Thyroid gland (tissue), 4 donors: ENCODE measurements around the gene LILRA1. TPM values are rescaled to one million over a fixed set of nuclear protein-coding genes. Genes with fewer than 3 reads are reported as not detected.

Source experiments
- DNase-seq, 2 donors: peaks; one replicate each; pipeline ENCODE4 v3.0.0-alpha.2; 2019
- H3K27ac ChIP-seq, 3 donors: fragments of 200-600 bp; sonication (generic); 1 replicate in 2 of 3; 2 replicates in 1 of 3; pipeline ENCODE4 v1.5.1; 2016 to 2019; ENCODE audit warnings: mild to moderate bottlenecking in 1 of 3, moderate library complexity in 1 of 3
- H3K27me3 ChIP-seq: fragments of 200-600 bp; sonication (generic); one replicate; pipeline ENCODE4 v1.5.1; 2019
- H3K36me3 ChIP-seq, 2 donors: fragments of 200-600 bp; sonication (generic); one replicate each; pipeline ENCODE4 v1.5.1; 2016 to 2019
- H3K4me1 ChIP-seq, 2 donors: fragments of 200-600 bp; sonication (generic); one replicate each; pipeline ENCODE4 v1.5.1; 2017 to 2019
- H3K4me3 ChIP-seq, 3 donors: fragments of 200-600 bp; sonication (generic); replicated peaks in 1 of 3; 1 replicate in 2 of 3; 2 replicates in 1 of 3; pipeline ENCODE4 v1.5.1; 2016; ENCODE audit warnings: mild to moderate bottlenecking in 1 of 3
- H3K9me3 ChIP-seq: fragments of 200-600 bp; sonication (generic); one replicate; pipeline ENCODE4 v1.5.1; 2017
- CTCF ChIP-seq, 6 experiments: fragments of 200-600 bp in 3 of 6; fragments of 450-650 bp in 3 of 6; sonication (generic) in 3 of 6; IDR thresholded peaks; one replicate each; pipeline ENCODE4 v1.5.1; 2016 to 2019; ENCODE audit warnings: antibody characterized with exemption in 6 of 6, mild to moderate bottlenecking in 2 of 6, inconsistent platforms in 1 of 6, moderate library complexity in 1 of 6
- POLR2A ChIP-seq, 2 donors: fragments of 450-650 bp; IDR thresholded peaks; one replicate each; pipeline ENCODE4 v1.6.1; 2017; ENCODE audit warnings: antibody characterized with exemption in 2 of 2, mild to moderate bottlenecking in 2 of 2, moderate library complexity in 1 of 2
- WGBS, 2 donors: methylation state at CpG; one replicate each; pipeline ENCODE4 v1.1.5; 2017; 5-methylcytosine and 5-hydroxymethylcytosine counted together
- intact Hi-C: fragments of 100-400 bp; cut with DNase I; formaldehyde crosslinking; loops from one replicate; pipeline ENCODE4 v1.15.1; 2023
- total RNA-seq, 4 donors: library from RNA; depleted of rRNA; stranded (reverse); fragments of >200 nt; gene quantifications; one replicate each; pipeline ENCODE4 v1.2.3, GENCODE V29; 2016

Gene LILRA1
- total RNA-seq, 4 donors from 2014 or later: 0.54 TPM; not detected in 3

GRCh38 chr19:54606230-54606629 is 12.8 kb downstream of the LILRA1 start:
- WGBS, 2 donors: 53 to 58% methylated on average over 3 to 4 of the region's 4 CpGs
- DNase-seq: no peak
- Histone ChIP-seq H3K27me3 (no peaks in the 10 kb centered on the region), H3K27ac (no peak overlapping the region), H3K4me1 (no peaks in the 10 kb centered on the region), H3K4me3 (no peak overlapping the region), H3K9me3 (no peaks in the 10 kb centered on the region), H3K36me3 (no peaks in the 10 kb centered on the region)
- intact Hi-C loops: no loop called here
- TF ChIP-seq CTCF (IDR thresholded peaks at IDR 0.05) (no peak), POLR2A (IDR thresholded peaks at IDR 0.05) (no peak)

GRCh38 chr19:54606891-54607784 is 13.7 kb downstream of the LILRA1 start:
- Histone ChIP-seq H3K27me3 (no peaks in the 10 kb centered on the region), H3K27ac (no peak overlapping the region), H3K9me3 (no peaks in the 10 kb centered on the region), H3K4me3 (no peak overlapping the region), H3K4me1 (no peaks in the 10 kb centered on the region), H3K36me3 (no peaks in the 10 kb centered on the region)
- no peak for DNase-seq
- no peak for TF ChIP-seq POLR2A (IDR thresholded peaks at IDR 0.05)
- no peak for TF ChIP-seq CTCF (IDR thresholded peaks at IDR 0.05)
- WGBS, 2 donors: 78 to 82% methylated on average over 16 of the region's 16 CpGs
- intact Hi-C loops: no loop called here

- Histone ChIP-seq H3K9me3 (no peaks in the 10 kb centered on the region), H3K4me3 (no peak overlapping the region), H3K36me3 (no peaks in the 10 kb centered on the region), H3K27ac (no peak overlapping the region), H3K4me1 (no peaks in the 10 kb centered on the region), H3K27me3 (no peaks in the 10 kb centered on the region)
- intact Hi-C loops: no loop called here
- TF ChIP-seq POLR2A (IDR thresholded peaks at IDR 0.05) (no peak), CTCF (IDR thresholded peaks at IDR 0.05) (no peak)
- WGBS, 2 donors: 65 to 79% methylated on average over 4 to 5 of the region's 5 CpGs
- DNase-seq: no peak
Observed at GRCh38 chr19:54607785-54608150, 14.3 kb downstream of the LILRA1 start.

GRCh38 chr19:54608205-54608604 is 14.8 kb downstream of the LILRA1 start:
- Histone ChIP-seq H3K27ac (no peak overlapping the region), H3K4me3 (no peak overlapping the region), H3K27me3 (no peaks in the 10 kb centered on the region), H3K4me1 (no peaks in the 10 kb centered on the region), H3K36me3 (no peaks in the 10 kb centered on the region), H3K9me3 (no peaks in the 10 kb centered on the region)
- 78 to 86% methylated on average over 6 to 7 of the region's 7 CpGs for WGBS, 2 donors
- TF ChIP-seq CTCF (IDR thresholded peaks at IDR 0.05) (no peak), POLR2A (IDR thresholded peaks at IDR 0.05) (no peak)
- no peak for DNase-seq
- intact Hi-C loops: no loop called here

GRCh38 chr19:54608792-54609191 is 15.4 kb downstream of the LILRA1 start:
- Histone ChIP-seq H3K27ac (no peak overlapping the region), H3K27me3 (no peaks in the 10 kb centered on the region), H3K4me3 (no peak overlapping the region), H3K9me3 (no peaks in the 10 kb centered on the region), H3K4me1 (no peaks in the 10 kb centered on the region), H3K36me3 (no peaks in the 10 kb centered on the region)
- DNase-seq: no peak
- intact Hi-C loops: no loop called here
- 90 to 92% methylated on average over 8 to 14 of the region's 15 CpGs for WGBS, 2 donors
- no peak for TF ChIP-seq POLR2A (IDR thresholded peaks at IDR 0.05)
- no peak for TF ChIP-seq CTCF (IDR thresholded peaks at IDR 0.05)
